ENCODE measurements around the gene CNP. TPM values are rescaled to one million over a fixed set of nuclear protein-coding genes. Genes with fewer than 3 reads are reported as not detected.

CNP gene
- total RNA-seq, 1 donor from 2014 or later, result 54.0 TPM

GRCh38 chr17:41975099-41976083, 8.8 kb downstream of the CNP start:
- Histone ChIP-seq H3K9me3 (no peaks in the 10 kb centered on the region), H3K36me3 (peaks cover 0 to 71% of the 10 kb centered on the region in 2 donors), H3K27ac (peak overlapping the region; percentile 71), H3K4me3 (no peak overlapping the region), H3K27me3 (no peaks in the 10 kb centered on the region), H3K4me1 (peaks cover 81% of the 10 kb centered on the region)
- intact Hi-C loops (cut with DNase I), result no loop called here
- DNase-seq (ENCODE audit: extremely low spot score in 2 of 2), result no peak
- TF ChIP-seq CTCF (IDR thresholded peaks at IDR 0.05), result no peak
- TF ChIP-seq POLR2AphosphoS5 (IDR thresholded peaks at IDR 0.05; ENCODE audit: insufficient read depth in 1 of 2, low read depth in 1 of 2), result no peak
- TF ChIP-seq POLR2A (IDR thresholded peaks at IDR 0.05), result no peak

- TF ChIP-seq POLR2AphosphoS5 (IDR thresholded peaks at IDR 0.05; ENCODE audit: insufficient read depth in 1 of 2, low read depth in 1 of 2), result peak in 1 of 2 donors; percentile 10
- no peak for TF ChIP-seq POLR2A (IDR thresholded peaks at IDR 0.05)
- Histone ChIP-seq H3K36me3 (peaks cover 0 to 73% of the 10 kb centered on the region in 2 donors), H3K27me3 (no peaks in the 10 kb centered on the region), H3K4me1 (peaks cover 74% of the 10 kb centered on the region), H3K4me3 (peak overlapping the region; percentile 9 to 17), H3K9me3 (no peaks in the 10 kb centered on the region), H3K27ac (peak overlapping the region; percentile 71)
- intact Hi-C loops (cut with DNase I), result no loop called here
- DNase-seq (ENCODE audit: extremely low spot score in 2 of 2), result no peak
These were observed 9.7 kb downstream of the CNP start for GRCh38 chr17:41976142-41976768.

- Histone ChIP-seq H3K27me3 (no peaks in the 10 kb centered on the region), H3K9me3 (no peaks in the 10 kb centered on the region), H3K27ac (peak overlapping the region; percentile 24), H3K4me1 (peaks cover 69% of the 10 kb centered on the region), H3K36me3 (peaks cover 0 to 72% of the 10 kb centered on the region in 2 donors), H3K4me3 (no peak overlapping the region)
- TF ChIP-seq POLR2AphosphoS5 (IDR thresholded peaks at IDR 0.05; ENCODE audit: insufficient read depth in 1 of 2, low read depth in 1 of 2), result no peak
- no peak for DNase-seq (ENCODE audit: extremely low spot score in 2 of 2)
- intact Hi-C loops (cut with DNase I), result no loop called here
These were observed 11.4 kb downstream of the CNP start for GRCh38 chr17:41977991-41978390.

GRCh38 chr17:41982026-41982760, 15.6 kb downstream of the CNP start:
- H3K27ac ChIP-seq, result peak overlapping the region; percentile 27
- TF ChIP-seq POLR2AphosphoS5 (IDR thresholded peaks at IDR 0.05; ENCODE audit: insufficient read depth in 1 of 2, low read depth in 1 of 2) (no peak), CTCF (IDR thresholded peaks at IDR 0.05) (no peak), POLR2A (IDR thresholded peaks at IDR 0.05) (no peak)
- no peaks in the 10 kb centered on the region for H3K9me3 ChIP-seq
- no peak for DNase-seq (ENCODE audit: extremely low spot score in 2 of 2)
- intact Hi-C loops (cut with DNase I), result no loop called here
- peaks cover 0 to 68% of the 10 kb centered on the region in 2 donors for H3K36me3 ChIP-seq
- no peaks in the 10 kb centered on the region for H3K27me3 ChIP-seq
- no peak overlapping the region for H3K4me3 ChIP-seq
- peaks cover 27% of the 10 kb centered on the region for H3K4me1 ChIP-seq

- TF ChIP-seq CTCF (IDR thresholded peaks at IDR 0.05) (no peak), POLR2AphosphoS5 (IDR thresholded peaks at IDR 0.05; ENCODE audit: insufficient read depth in 1 of 2, low read depth in 1 of 2) (no peak), POLR2A (IDR thresholded peaks at IDR 0.05) (no peak)
- DNase-seq (ENCODE audit: extremely low spot score in 2 of 2), result no peak
- intact Hi-C loops (cut with DNase I), result no loop called here
- Histone ChIP-seq H3K27ac (no peak overlapping the region), H3K36me3 (peaks cover 0 to 76% of the 10 kb centered on the region in 2 donors), H3K9me3 (no peaks in the 10 kb centered on the region), H3K4me3 (no peak overlapping the region), H3K4me1 (peaks cover 10% of the 10 kb centered on the region), H3K27me3 (no peaks in the 10 kb centered on the region)
These were observed 17.9 kb downstream of the CNP start for GRCh38 chr17:41984454-41984853.

Data from vagina (tissue), 2 donors.